ENCODE results near the gene CACNA1F. TPM values are rescaled to one million over a fixed set of nuclear protein-coding genes. Genes with fewer than 3 reads are reported as not detected.

CACNA1F gene
- not detected in 2 replicates for total RNA-seq

DNA sequence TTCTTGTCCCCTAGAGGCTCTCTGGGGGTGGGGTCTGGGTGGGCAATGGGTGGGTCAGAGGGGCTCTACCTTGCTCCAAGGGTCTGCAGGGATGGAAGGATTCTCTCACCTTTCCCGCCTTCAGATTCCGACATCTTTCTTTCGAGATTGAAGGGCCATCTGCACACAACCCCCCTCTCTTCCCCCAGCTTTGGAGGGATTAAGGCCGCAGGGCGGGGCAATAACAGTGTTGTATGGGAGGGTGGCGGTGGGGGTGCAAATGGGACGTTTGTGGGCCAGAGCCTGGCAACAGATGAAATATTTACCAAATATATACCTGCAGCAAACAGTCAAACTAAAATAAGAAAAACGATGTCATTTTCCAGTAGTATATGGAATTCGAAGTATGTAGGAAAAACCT lies at the start of gene CACNA1F:
Gene CACNA1F, minus strand, starts transcription at position 165 of the 400 bp plus-strand sequence. Its CDS starts 31 bp downstream, at position 134.

GRCh38 chrX:49269767-49270248 lies 36.7 kb upstream of the CACNA1F start, which contains the start of gene PPP1R3F:
Gene PPP1R3F, plus strand, starts transcription at chrX:49269793. Its CDS starts 77 bp downstream, at chrX:49269870.

GRCh38 chrX:49264460-49264859 lies 31.3 kb upstream of the CACNA1F start, which contains the start of gene FOXP3:
Gene FOXP3, minus strand, starts transcription at chrX:49264710. Its CDS starts 6,205 bp downstream, at chrX:49258505.

DNA sequence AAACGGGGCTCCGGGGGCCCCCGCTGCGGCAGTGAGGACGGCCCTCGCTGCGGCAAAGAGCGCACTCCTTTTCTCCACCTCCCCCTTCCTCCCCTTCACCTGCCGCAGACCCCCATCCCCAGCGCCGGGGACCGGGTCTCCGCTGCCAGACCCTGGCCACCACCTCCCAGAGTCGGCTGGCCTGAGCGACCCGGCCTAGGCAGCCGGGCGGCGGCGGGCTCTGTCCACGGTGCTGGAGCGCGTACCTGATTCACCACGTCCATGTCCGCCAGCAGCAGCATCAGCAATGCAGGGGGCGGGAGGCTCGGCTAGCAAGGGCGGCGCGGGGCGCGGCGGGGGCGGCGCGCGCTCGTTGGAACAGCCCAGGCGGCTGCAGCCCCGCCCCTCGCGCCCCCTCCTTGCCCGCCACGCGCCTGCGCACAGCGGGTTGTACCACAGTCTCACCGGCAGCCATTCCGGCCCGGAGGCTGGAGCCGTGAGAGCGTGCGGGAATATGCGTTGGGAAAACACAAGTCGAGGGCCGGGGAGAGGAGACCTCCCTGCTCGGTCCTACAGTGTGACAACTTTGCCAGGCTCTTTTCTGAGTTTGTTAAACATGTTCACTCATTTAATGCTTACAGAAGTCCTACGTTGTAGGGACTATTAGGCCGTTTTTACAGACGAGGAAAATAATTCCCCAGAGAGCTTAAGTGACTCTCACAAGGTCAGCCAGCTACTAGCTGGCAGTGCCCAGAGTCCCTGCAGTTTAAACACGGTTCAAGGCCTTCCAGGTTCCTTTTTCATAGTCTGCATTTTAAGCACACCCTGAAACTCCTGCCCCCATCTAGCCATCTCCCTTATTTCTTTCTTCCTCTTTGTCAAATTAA lies 33.0 kb downstream of the CACNA1F start, which contains the start of gene SYP:
Gene SYP, minus strand, starts transcription at position 288 of the 866 bp plus-strand sequence. Its CDS starts 7 bp downstream, at position 281.

GRCh38 chrX:49186125-49187027 lies 46.8 kb downstream of the CACNA1F start, which contains the start of gene PRICKLE3:
Gene PRICKLE3, minus strand, starts transcription at chrX:49186373. Its CDS starts 76 bp downstream, at chrX:49186297.

GRCh38 chrX:49171752-49172279 lies 61.3 kb downstream of the CACNA1F start, which contains the start of gene PLP2:
Gene PLP2, plus strand, starts transcription at chrX:49171898. Its CDS starts 103 bp downstream, at chrX:49172001.

DNA sequence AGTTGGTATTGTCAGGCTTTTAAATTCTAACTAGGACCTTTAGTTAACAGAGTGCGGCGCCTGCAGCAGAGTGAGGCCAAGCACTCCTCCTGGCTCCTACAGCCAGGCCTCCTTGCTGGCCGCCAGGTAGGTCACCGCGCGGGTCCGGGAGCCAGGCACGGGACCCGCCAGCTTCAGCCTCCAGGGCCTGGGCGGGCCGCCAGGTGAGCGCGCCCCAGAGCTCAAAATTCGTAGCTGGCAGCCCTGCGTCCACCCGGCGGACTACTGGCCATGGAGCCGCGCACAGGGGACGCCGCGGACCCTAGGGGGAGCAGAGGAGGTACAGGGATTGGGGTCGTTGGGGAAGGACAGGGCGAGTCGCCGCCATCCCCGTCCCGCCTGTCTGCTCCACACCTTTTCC lies 70.5 kb downstream of the CACNA1F start, which contains the start of gene MAGIX:
Gene MAGIX, plus strand, starts transcription at position 139 of the 400 bp plus-strand sequence. Its CDS starts 132 bp downstream, at position 271.

Other genes starting within 250 kb of the CACNA1F start
- gene GRIPAP1, start 231.1 kb downstream of the CACNA1F start, total RNA-seq = 10.8 and 11.0 TPM in 2 replicates
- 46.1 and 51.9 TPM in 2 replicates for gene TFE3, start 190.0 kb downstream of the CACNA1F start, total RNA-seq
- 0.50 and 1.5 TPM in 2 replicates for gene CCDC120, start 174.3 kb downstream of the CACNA1F start, total RNA-seq
- gene PRAF2, start 159.3 kb downstream of the CACNA1F start, total RNA-seq = 25.6 and 32.1 TPM in 2 replicates
- 45.6 and 47.2 TPM in 2 replicates for gene WDR45, start 153.5 kb downstream of the CACNA1F start, total RNA-seq
- gene GPKOW, start 109.6 kb downstream of the CACNA1F start, total RNA-seq = 14.6 TPM in 2 replicates
- gene MAGIX, start 70.6 kb downstream of the CACNA1F start, total RNA-seq = 1.3 TPM in 2 replicates
- 115 and 131 TPM in 2 replicates for gene PLP2, start 61.4 kb downstream of the CACNA1F start, total RNA-seq
- gene PRICKLE3, start 47.0 kb downstream of the CACNA1F start, total RNA-seq = 6.6 and 8.6 TPM in 2 replicates
- gene SYP, start 33.1 kb downstream of the CACNA1F start, total RNA-seq = 0.15 and 0.17 TPM in 2 replicates
- gene CCDC22, start 2.1 kb upstream of the CACNA1F start, total RNA-seq = 14.7 and 16.3 TPM in 2 replicates
- 0.15 and 0.50 TPM in 2 replicates for gene FOXP3, start 31.4 kb upstream of the CACNA1F start, total RNA-seq
- gene PPP1R3F, start 36.5 kb upstream of the CACNA1F start, total RNA-seq = 1.9 and 2.0 TPM in 2 replicates
- not detected in 2 replicates for gene GAGE10, start 70.3 kb upstream of the CACNA1F start, total RNA-seq
- not detected in 2 replicates for gene GAGE12J, start 88.7 kb upstream of the CACNA1F start, total RNA-seq
- gene GAGE13, start 98.2 kb upstream of the CACNA1F start, total RNA-seq = not detected in 2 replicates

Measured in bronchus fibroblast of lung (primary cell).